ENCODE results near the gene TBC1D3E. TPM values are rescaled to one million over a fixed set of nuclear protein-coding genes. Genes with fewer than 3 reads are reported as not detected.

TBC1D3E gene
- 1.4 TPM in 1 of 2 replicates, not detected in the other for total RNA-seq

DNA sequence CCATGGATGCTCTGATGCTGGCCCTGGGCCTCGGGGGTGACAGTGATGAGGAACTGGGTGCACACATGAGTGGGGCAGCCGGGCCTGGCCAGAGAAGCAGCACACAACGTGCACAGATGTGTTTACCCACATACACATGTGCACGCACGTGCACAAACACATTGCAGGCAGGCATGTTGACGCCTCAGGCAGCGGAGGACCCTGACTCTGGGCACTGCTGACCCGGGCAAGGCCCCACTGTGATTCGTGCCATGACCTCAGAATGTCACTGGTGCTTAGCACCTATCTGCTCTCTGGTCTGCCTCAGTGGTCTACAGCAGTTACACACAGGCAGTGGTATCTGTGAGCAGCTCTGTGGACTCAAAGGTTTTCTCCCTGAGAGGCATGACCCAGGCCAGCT lies at the start of gene TBC1D3E:
Gene TBC1D3E (plus strand): TSS at position 301 of the 400 bp plus-strand sequence. CDS start 1,545 bp downstream, outside the sequence.

Other genes with a start within 250 kb of the TBC1D3E start
- not detected in 2 replicates for gene TBC1D3K, start 203.5 kb upstream of the TBC1D3E start, total RNA-seq
- gene TBC1D3L, start 138.9 kb upstream of the TBC1D3E start, total RNA-seq, result 2.4 TPM in 1 of 2 replicates, not detected in the other
- 0.09 and 0.11 TPM in 2 replicates for gene TBC1D3D, start 124.0 kb upstream of the TBC1D3E start, total RNA-seq
- 0.87 TPM in 1 of 2 replicates, not detected in the other for gene TBC1D3C, start 59.3 kb upstream of the TBC1D3E start, total RNA-seq
- not detected in 2 replicates for gene TBC1D3, start 64.6 kb downstream of the TBC1D3E start, total RNA-seq
- gene MRPL45, start 169.2 kb downstream of the TBC1D3E start, total RNA-seq, result 37.2 and 43.3 TPM in 2 replicates
- gene GPR179, start 216.0 kb downstream of the TBC1D3E start, total RNA-seq, result not detected in 2 replicates
- gene SOCS7, start 223.9 kb downstream of the TBC1D3E start, total RNA-seq, result 7.0 and 9.2 TPM in 2 replicates

Measured in dermis lymphatic vessel endothelial cell (primary cell).